Testis (tissue), 3 donors: ENCODE data around the gene OPCML. TPM values are rescaled to one million over a fixed set of nuclear protein-coding genes. Genes with fewer than 3 reads are reported as not detected.
A peak's percentile ranks its signal among the peaks of the same experiment; 100 is the strongest.

Source experiments
- DNase-seq: peaks from one replicate; pipeline ENCODE4 v3.0.0-alpha.2; 2019
- H3K27ac ChIP-seq, 2 donors: fragments of 200-600 bp; sonication (generic); one replicate each; pipeline ENCODE4 v1.5.1; 2019
- H3K27me3 ChIP-seq: fragments of 200-600 bp; sonication (generic); one replicate; pipeline ENCODE4 v1.5.1; 2019
- H3K36me3 ChIP-seq: fragments of 200-600 bp; sonication (generic); one replicate; pipeline ENCODE4 v1.5.1; 2017; ENCODE audit warnings: low read depth; ENCODE audit errors: missing control alignments
- H3K4me1 ChIP-seq: fragments of 200-600 bp; sonication (generic); one replicate; pipeline ENCODE4 v1.5.1; 2019
- H3K4me3 ChIP-seq, 2 donors: fragments of 200-600 bp; sonication (generic); one replicate each; pipeline ENCODE4 v1.5.1; 2017 to 2019
- H3K9me3 ChIP-seq: fragments of 200-600 bp; sonication (generic); one replicate; pipeline ENCODE4 v1.5.1; 2017
- CTCF ChIP-seq, 3 experiments: fragments of 450-650 bp in 2 of 3; fragments of 200-600 bp in 1 of 3; sonication (generic) in 1 of 3; IDR thresholded peaks; one replicate each; pipeline ENCODE4 v1.5.1; 2016 to 2019; ENCODE audit warnings: antibody characterized with exemption in 3 of 3, mild to moderate bottlenecking in 2 of 3, moderate library complexity in 1 of 3
- POLR2A ChIP-seq: fragments of 450-650 bp; IDR thresholded peaks from one replicate; pipeline ENCODE4 v1.6.1; 2017; ENCODE audit warnings: antibody characterized with exemption, mild to moderate bottlenecking, moderate library complexity
- WGBS, 2 donors: methylation state at CpG; one replicate each; pipeline ENCODE4 v1.1.5; 2018; 5-methylcytosine and 5-hydroxymethylcytosine counted together
- intact Hi-C: fragments of 100-400 bp; cut with DNase I; formaldehyde crosslinking; loops from one replicate; pipeline ENCODE4 v1.15.1; 2023; ENCODE audit warnings: low total_unique reads
- polyA plus RNA-seq: library from polyadenylated mRNA; stranded (reverse); fragments of 350-450 nt; fragmentation: Illumina TruSeq; extraction: RNeasy Lipid Tissue Mini Kit (QIAGEN cat#74804); gene quantifications from one replicate; pipeline ENCODE4 v1.2.3, GENCODE V29; 2014; ENCODE audit warnings: low read depth, low replicate concordance; ENCODE audit not compliant: insufficient read depth
- total RNA-seq, 2 donors: library from RNA; depleted of rRNA; stranded (reverse); fragments of >200 nt; gene quantifications; one replicate each; pipeline ENCODE4 v1.2.3, GENCODE V29; 2016

OPCML gene
- total and polyA plus RNA-seq, 3 donors from 2014 or later: 0.16 to 2.7 (median 0.62) TPM

DNA sequence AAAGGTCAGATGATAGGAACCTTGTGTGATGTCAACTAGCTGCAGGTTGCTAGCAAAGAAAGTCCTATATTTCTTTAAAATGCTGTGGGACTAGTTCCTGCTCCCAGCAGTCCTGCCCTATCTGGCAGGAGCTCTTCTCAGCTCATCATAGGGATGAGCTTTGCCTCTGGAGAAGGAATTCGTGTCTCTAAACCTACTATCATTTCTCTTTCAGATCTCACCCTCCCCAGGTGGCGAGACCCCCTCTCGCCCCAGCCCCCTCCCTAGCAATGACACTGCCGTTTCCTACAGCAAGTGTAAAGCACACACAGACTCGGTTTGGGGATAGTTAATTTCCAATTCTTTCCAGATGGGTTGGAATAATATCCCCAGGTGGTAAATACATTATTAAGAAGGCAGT, 533.3 kb downstream of the OPCML start:
- H3K4me3 ChIP-seq: no peak overlapping the region
- H3K4me1 ChIP-seq: peaks cover 2% of the 10 kb centered on the region
- H3K36me3 ChIP-seq: no peaks in the 10 kb centered on the region
- TF ChIP-seq CTCF (IDR thresholded peaks at IDR 0.05): no peak
- no peak for TF ChIP-seq POLR2A
- no peaks in the 10 kb centered on the region for H3K27me3 ChIP-seq
- no peak overlapping the region for H3K27ac ChIP-seq
- 55 to 76% methylated on average over 5 of the region's 5 CpGs for WGBS, 2 donors
- intact Hi-C loops: no loop called here
- no peaks in the 10 kb centered on the region for H3K9me3 ChIP-seq
- DNase-seq: no peak

DNA sequence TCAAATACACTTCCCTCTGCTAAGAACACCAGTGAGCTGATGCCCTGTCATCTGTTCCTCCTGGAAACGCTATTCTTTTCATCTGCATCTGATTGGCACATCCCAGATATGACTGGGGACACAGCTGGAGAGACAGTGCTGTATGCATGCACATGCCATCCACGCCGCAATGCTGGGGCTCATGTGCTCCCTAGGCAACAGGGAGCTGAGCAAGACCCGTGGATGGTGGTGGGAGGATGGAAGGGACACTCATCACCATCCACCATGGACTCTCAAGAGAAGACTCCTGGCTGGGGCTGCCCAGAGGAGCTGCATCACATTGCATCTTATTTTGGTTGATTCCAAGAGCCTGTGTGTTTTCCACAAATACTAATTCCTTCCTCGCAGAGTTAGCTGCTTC, 534.9 kb downstream of the OPCML start:
- WGBS, 2 donors: 86 to 89% methylated on average over 5 of the region's 5 CpGs

DNA sequence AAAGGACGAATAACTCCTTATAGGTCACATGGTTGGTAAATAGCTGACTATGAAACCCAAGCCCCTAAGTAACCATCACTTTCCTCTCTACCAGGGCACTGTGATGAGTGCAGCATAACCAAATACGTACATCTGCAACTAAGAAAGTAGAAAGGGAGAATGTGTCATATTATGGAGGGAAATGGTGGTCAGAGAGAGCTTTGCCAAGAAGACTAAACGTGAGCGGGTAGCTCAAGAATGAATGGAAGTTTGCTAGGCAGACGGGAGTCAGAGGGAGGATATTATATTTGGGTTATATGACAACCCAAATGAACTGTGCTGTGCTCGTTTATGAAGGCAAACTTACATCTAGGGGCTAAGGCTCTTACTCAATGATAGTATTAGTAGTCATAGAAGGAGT, 537.3 kb downstream of the OPCML start:
- no peaks in the 10 kb centered on the region for H3K27me3 ChIP-seq
- no peaks in the 10 kb centered on the region for H3K36me3 ChIP-seq
- H3K9me3 ChIP-seq: no peaks in the 10 kb centered on the region
- no peak for DNase-seq
- intact Hi-C loops: no loop called here
- H3K4me3 ChIP-seq: no peak overlapping the region
- no peak overlapping the region for H3K27ac ChIP-seq
- no peak for TF ChIP-seq CTCF (IDR thresholded peaks at IDR 0.05)
- TF ChIP-seq POLR2A: no peak
- WGBS, 2 donors: 42 to 61% methylated on average over 6 of the region's 6 CpGs
- peaks cover 4% of the 10 kb centered on the region for H3K4me1 ChIP-seq

More for the DNA sequence above, 534.9 kb downstream of the OPCML start:
- Histone ChIP-seq H3K4me3 (no peak overlapping the region), H3K27ac (no peak overlapping the region), H3K27me3 (no peaks in the 10 kb centered on the region), H3K36me3 (no peaks in the 10 kb centered on the region), H3K4me1 (peaks cover 4% of the 10 kb centered on the region), H3K9me3 (no peaks in the 10 kb centered on the region)
- DNase-seq: no peak
- no peak for TF ChIP-seq CTCF (IDR thresholded peaks at IDR 0.05)
- no peak for TF ChIP-seq POLR2A
- intact Hi-C loops: no loop called here

DNA sequence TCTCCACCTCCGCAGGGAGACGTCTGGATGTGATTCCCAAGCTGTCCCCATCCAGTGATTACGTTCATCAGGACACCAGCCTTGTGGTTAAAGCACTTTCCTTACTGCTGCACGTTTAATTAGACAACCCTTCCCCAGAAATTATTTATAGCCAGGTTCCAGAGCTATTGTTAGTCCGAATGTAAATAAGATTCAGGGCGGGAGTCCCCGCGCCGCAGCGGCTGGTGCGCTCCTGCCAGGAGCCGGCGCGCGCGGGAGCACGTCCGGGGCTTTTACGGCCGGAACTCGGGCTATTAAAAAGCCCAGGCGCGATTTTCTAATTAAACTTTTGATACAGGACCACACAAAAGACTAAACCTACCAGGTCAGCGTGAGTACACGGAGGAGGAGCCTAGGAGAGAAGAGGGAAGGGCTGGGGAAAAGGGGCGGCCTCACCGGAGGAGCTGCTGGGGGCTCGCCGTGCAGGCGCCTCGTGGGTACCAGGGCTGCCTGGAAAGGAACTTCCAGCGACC, 538.3 kb downstream of the OPCML start:
- Histone ChIP-seq H3K27ac (no peak overlapping the region), H3K27me3 (no peaks in the 10 kb centered on the region), H3K36me3 (no peaks in the 10 kb centered on the region), H3K9me3 (no peaks in the 10 kb centered on the region), H3K4me1 (peaks cover 4% of the 10 kb centered on the region), H3K4me3 (peak overlapping the region; percentile 18 to 49)
- TF ChIP-seq POLR2A (no peak), CTCF (IDR thresholded peaks at IDR 0.05) (no peak)
- 1 to 2% methylated on average over 30 to 32 of the region's 32 CpGs for WGBS, 2 donors
- intact Hi-C loops: no loop called here
- no peak for DNase-seq
